Measurements from ENCODE around the gene WSCD2.

Gene WSCD2

DNA sequence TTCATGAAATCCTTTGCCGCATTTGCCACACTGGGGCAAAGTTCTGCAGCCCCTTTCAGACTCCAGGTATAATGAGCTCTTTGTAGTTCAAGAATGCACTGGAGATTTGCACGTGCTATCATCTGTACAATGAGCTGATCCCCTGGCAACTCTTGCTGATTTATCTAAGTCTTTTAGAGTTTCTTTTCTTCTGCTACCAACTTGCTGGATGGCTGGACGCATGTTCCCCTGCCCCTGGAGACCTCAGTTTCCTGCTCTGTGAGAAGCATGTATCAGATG, 106.8 kb downstream of the WSCD2 start:
- no peak overlapping the region for H3K27ac Mint-ChIP-seq
- no peaks in the 10 kb centered on the region for H3K36me3 Mint-ChIP-seq
- H3K4me1 Mint-ChIP-seq = no peaks in the 10 kb centered on the region
- H3K27me3 Mint-ChIP-seq = peaks cover 20% of the 10 kb centered on the region
- H3K9me3 Mint-ChIP-seq = no peaks in the 10 kb centered on the region
- no peak overlapping the region for H3K4me3 Mint-ChIP-seq

DNA sequence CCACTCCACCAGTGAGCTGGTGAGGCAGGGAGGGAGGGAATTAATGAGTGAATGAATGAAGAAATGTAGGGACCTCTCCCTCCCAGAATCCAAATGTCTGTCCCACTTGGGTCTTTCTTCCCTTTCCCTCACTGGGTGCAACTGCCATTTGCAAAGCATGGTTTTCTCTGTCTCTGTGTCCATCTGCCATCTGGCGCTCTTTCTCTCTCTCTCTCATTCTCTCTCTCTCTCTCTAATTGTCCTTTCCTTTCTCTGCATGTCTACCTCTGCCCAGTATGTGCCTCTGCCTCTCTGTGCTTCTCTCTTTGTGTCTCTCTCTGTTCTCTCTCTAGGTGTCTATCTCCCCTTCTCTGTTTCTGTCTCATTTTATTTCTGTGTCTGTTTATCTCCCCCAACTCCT, 107.3 kb downstream of the WSCD2 start:
- peaks cover 20% of the 10 kb centered on the region for H3K27me3 Mint-ChIP-seq
- H3K4me1 Mint-ChIP-seq = no peaks in the 10 kb centered on the region
- H3K27ac Mint-ChIP-seq = no peak overlapping the region
- no peaks in the 10 kb centered on the region for H3K36me3 Mint-ChIP-seq
- no peak overlapping the region for H3K4me3 Mint-ChIP-seq
- H3K9me3 Mint-ChIP-seq = no peaks in the 10 kb centered on the region

DNA sequence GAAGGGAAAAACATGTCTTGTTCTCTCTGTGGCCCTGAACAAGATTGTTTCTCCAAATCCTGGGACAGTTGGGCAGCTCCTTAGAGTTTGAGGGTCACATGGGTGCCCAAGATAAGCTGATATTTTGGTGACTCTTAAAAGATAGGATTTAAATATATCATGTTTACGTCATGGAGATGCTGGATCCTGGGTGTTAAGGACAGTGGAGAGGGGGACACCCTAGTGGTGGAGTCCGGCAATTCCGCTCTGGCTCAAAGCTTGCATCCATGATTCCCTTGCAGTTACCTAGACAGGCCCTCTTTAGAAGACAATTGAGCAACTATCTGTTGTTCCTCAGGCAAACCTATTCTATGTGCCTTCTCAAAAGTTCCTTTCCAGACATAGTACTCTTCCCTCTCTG, 108.2 kb downstream of the WSCD2 start:
- peaks cover 20% of the 10 kb centered on the region for H3K27me3 Mint-ChIP-seq
- no peak overlapping the region for H3K4me3 Mint-ChIP-seq
- no peaks in the 10 kb centered on the region for H3K9me3 Mint-ChIP-seq
- H3K4me1 Mint-ChIP-seq = no peaks in the 10 kb centered on the region
- H3K27ac Mint-ChIP-seq = no peak overlapping the region
- no peaks in the 10 kb centered on the region for H3K36me3 Mint-ChIP-seq

DNA sequence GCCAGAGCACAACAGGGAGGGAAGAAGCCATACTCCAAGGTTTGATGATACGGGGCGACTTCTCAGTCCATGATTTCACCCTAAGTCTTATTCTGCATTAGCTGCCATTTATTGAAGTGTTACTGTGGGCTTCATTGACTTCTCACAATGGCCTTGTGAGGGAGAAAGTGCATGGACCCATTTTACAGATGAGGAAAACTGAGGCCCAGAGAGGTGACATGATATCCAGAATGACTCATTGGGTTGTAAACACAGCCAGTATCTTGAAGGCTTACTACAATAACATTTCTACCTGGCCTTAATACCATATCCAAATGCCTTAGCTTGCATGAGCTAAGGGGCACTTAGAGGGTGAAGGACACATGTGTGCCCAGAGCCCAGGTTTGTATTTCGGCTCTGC, 109.4 kb downstream of the WSCD2 start:
- peaks cover 17% of the 10 kb centered on the region for H3K27me3 Mint-ChIP-seq

DNA sequence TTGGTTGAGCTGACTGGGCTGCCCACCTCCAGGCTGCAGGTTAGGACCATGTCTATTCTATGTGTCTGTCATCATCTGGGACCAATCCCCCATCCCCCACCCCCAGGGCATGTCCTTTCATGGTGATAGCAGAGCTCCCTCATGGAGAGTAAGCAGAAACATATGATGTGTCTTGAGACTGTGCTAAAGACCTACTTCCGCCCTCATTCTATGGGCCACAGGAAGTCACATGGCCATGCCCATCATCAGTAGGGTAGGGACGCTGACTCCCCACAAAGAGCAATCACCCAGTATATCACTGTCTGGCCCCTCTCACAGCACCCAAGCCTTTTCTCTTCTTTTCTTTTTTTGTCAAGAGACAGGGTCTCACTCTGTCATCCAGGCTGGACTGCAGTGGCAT, 110.3 kb downstream of the WSCD2 start:
- Mint-ChIP-seq H3K4me3 (no peak overlapping the region), H3K27me3 (peaks cover 17% of the 10 kb centered on the region), H3K9me3 (no peaks in the 10 kb centered on the region)

More for the DNA sequence above, 109.4 kb downstream of the WSCD2 start:
- no peaks in the 10 kb centered on the region for H3K36me3 Mint-ChIP-seq
- no peak overlapping the region for H3K4me3 Mint-ChIP-seq
- H3K27ac Mint-ChIP-seq = no peak overlapping the region
- no peaks in the 10 kb centered on the region for H3K9me3 Mint-ChIP-seq
- H3K4me1 Mint-ChIP-seq = no peaks in the 10 kb centered on the region

DNA sequence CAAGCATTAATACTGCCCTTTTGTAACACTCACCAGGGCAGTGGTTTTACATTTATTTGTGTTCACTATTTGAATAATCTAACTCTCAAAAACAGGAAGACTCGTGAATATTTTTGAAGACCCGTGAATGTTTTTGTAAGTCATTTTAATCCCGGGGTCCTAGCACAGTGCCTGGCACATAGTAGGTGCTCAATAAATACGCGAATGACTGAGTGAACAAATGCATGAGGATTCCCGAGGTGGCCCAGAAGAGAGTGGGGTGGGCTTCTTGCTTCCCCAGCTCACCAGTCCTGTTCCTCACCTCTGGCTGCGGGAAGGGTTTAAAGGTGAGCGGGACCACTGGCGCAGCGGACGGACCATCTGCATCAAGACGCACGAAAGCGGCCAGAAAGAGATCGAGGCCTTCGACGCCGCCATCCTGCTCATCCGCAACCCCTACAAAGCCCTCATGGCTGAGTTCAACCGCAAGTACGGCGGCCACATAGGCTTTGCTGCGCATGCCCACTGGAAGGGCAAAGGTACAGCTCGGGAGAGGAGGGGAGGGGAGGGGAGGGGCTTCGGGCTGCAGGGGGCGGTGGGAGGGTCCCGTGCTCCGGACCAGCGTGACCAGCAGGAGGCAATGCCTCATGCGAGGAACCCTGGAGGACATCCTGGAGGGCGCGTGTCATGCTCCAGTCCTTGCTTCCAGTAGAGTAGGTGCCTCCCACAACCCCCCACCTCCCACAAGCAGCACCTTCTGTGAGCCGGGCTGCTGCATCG, 111.1 kb downstream of the WSCD2 start:
- Mint-ChIP-seq H3K27me3 (peaks cover 17% of the 10 kb centered on the region), H3K4me1 (no peaks in the 10 kb centered on the region), H3K36me3 (no peaks in the 10 kb centered on the region), H3K4me3 (no peak overlapping the region), H3K27ac (no peak overlapping the region), H3K9me3 (no peaks in the 10 kb centered on the region)

More for the DNA sequence above, 110.3 kb downstream of the WSCD2 start:
- no peaks in the 10 kb centered on the region for H3K36me3 Mint-ChIP-seq
- H3K4me1 Mint-ChIP-seq = no peaks in the 10 kb centered on the region
- H3K27ac Mint-ChIP-seq = no peak overlapping the region

DNA sequence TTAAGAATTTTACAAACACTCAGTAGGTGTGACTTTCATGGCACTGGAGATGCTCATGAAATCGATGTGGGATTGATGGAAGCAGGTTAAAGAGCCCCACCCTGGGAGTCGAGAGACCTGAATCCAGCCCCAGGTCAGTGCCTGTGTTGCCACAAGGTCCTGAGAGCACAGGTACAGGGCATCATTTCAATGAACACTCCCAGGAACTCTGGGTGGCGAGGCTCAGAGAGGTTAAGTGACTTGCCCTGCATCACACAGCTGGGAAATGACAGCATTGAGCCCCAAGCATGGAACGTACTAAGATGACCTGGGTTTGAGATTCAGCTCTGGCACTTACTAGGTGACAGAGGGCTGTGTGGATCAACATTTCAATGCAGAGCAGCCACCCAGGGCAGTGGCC, 111.8 kb downstream of the WSCD2 start:
- Mint-ChIP-seq H3K9me3 (no peaks in the 10 kb centered on the region), H3K36me3 (no peaks in the 10 kb centered on the region), H3K4me1 (no peaks in the 10 kb centered on the region), H3K4me3 (no peak overlapping the region), H3K27me3 (peaks cover 17% of the 10 kb centered on the region), H3K27ac (no peak overlapping the region)

DNA sequence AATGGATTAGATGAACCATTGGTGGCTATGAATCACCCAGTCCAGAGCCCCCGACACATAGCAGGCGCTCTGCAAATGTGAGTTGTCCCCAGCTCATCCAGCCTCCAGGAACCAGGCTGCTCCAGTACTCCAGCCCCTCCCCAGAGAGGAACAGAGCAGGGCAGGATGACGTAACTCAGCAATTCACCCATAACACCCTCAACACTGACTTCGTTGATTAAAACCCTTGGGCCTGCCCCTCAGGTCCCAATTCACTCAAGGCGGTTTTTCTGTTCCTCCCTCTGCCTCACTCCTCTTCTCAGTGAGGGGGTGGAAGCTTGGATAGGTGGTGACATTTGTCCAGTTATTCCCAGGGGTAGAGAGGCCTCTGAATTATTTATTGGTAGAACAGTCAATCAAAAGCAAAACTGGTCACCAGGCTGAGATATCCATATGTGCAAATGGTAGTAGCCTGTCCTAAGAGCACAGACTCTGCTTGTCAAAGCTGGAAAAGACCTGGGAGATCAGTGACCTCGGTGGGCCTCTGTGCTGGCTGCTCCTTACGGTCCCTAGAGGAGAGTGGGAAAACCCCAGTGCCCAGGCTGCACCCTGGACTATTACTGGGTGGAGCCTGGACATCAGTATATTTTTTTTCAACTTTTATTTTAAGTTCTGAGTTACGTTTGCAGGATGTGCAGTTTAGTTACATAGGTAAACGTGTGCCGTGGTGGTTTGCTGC, 113.1 kb downstream of the WSCD2 start:
- peaks cover 17% of the 10 kb centered on the region for H3K27me3 Mint-ChIP-seq
- H3K4me1 Mint-ChIP-seq = no peaks in the 10 kb centered on the region
- no peaks in the 10 kb centered on the region for H3K36me3 Mint-ChIP-seq
- no peaks in the 10 kb centered on the region for H3K9me3 Mint-ChIP-seq
- no peak overlapping the region for H3K27ac Mint-ChIP-seq
- no peak overlapping the region for H3K4me3 Mint-ChIP-seq

DNA sequence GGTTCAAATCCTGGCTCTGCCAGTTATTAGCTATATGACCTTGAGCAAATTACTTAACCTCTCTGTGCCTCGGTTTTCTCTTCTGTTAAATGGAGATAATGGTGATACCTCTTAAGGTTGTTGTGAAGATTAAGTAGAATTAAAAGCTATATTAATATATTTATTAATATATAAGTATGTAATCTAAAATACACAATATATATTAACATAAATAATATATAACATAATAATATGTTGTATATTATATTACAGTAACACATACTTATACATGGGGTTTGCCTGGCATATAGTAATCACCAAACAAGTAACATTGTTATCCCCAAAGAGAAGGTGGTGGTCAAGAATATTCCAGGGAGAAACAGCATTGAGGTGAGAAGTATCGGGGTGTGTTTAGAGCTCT, 118.0 kb downstream of the WSCD2 start:
- Mint-ChIP-seq H3K4me1 (no peaks in the 10 kb centered on the region), H3K36me3 (no peaks in the 10 kb centered on the region), H3K9me3 (no peaks in the 10 kb centered on the region), H3K4me3 (no peak overlapping the region), H3K27ac (no peak overlapping the region), H3K27me3 (peaks cover 8% of the 10 kb centered on the region)

DNA sequence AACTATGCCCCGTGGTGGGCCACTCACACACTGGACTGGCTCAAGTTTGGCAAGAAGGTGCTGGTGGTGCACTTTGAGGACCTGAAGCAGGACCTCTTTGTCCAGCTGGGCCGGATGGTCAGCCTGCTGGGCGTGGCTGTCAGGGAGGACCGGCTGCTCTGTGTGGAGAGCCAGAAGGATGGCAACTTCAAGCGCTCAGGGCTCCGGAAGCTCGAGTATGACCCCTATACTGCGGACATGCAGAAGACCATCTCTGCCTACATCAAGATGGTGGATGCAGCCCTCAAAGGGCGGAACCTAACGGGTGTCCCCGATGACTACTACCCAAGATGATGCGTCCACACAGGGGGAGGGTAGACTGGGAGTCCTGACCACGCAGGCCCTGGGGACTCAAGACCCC, 118.9 kb downstream of the WSCD2 start:
- H3K27me3 Mint-ChIP-seq = peaks cover 8% of the 10 kb centered on the region
- no peak overlapping the region for H3K4me3 Mint-ChIP-seq
- no peak overlapping the region for H3K27ac Mint-ChIP-seq
- no peaks in the 10 kb centered on the region for H3K9me3 Mint-ChIP-seq
- H3K36me3 Mint-ChIP-seq = no peaks in the 10 kb centered on the region
- no peaks in the 10 kb centered on the region for H3K4me1 Mint-ChIP-seq

DNA sequence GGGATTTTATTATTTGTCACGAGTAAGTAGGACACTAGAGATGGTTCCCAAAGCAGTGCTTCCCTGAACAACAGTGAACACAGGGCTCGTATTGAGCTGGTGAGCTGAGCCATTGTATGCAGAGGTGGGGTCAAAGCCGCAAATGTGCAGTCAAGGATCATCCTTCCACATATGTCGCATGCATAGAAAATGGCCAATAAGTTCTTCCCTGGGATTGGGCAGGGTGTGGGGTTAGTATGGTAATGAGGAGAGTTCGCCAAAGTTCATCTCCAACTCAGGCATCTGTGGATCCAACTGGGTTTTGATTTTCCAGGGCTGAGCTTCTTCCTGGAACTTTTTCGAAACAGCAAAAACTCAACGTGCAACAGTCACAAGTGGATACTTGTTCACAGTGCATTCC, 123.4 kb downstream of the WSCD2 start:
- Mint-ChIP-seq H3K4me3 (no peak overlapping the region), H3K27me3 (peaks cover 14% of the 10 kb centered on the region), H3K9me3 (no peaks in the 10 kb centered on the region), H3K4me1 (peaks cover 4% of the 10 kb centered on the region), H3K27ac (no peak overlapping the region), H3K36me3 (no peaks in the 10 kb centered on the region)

DNA sequence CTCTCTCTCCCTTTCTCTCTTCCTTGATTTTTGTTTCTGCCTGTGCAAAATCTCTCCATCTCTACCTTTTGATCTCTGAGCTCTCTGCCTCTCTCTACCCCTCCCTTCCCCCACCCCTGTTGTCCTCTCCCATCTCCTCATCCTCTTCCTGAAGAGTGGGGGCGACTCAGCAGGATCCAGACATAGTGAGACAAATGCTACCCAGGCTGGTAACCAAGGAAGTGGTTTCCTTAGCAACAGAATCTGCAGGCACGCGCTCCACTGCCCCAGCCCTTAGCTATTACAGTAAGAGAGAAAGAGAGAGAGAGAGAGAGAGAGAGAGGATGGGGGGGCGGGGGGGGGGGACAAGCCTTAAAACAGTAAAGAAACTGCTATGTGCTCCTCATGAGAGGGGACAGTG, 124.5 kb downstream of the WSCD2 start:
- H3K27me3 Mint-ChIP-seq = peaks cover 14% of the 10 kb centered on the region

DNA sequence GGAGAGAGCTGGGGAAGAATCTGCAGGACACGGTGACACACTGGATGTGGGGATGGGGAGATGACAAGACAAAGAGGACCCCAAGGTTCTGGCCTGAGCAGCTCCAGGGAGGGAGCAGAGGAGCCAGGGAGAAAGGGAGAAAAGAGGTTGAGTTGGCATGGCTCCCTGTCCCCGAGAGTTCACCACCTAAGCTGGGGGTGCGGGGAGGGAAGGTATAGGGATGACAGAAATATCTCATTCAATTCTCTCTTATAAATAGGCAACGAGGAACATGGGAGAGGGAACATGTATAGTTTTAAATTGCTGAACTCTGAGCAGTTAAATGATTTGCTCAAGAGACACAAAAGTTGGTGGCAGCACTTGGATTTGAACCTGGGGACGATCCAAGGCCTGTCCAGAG, 124.9 kb downstream of the WSCD2 start:
- Mint-ChIP-seq H3K4me3 (no peak overlapping the region), H3K4me1 (peaks cover 4% of the 10 kb centered on the region)

More for the DNA sequence above, 124.5 kb downstream of the WSCD2 start:
- no peak overlapping the region for H3K27ac Mint-ChIP-seq
- H3K36me3 Mint-ChIP-seq = no peaks in the 10 kb centered on the region
- no peaks in the 10 kb centered on the region for H3K9me3 Mint-ChIP-seq
- peaks cover 4% of the 10 kb centered on the region for H3K4me1 Mint-ChIP-seq
- no peak overlapping the region for H3K4me3 Mint-ChIP-seq

DNA sequence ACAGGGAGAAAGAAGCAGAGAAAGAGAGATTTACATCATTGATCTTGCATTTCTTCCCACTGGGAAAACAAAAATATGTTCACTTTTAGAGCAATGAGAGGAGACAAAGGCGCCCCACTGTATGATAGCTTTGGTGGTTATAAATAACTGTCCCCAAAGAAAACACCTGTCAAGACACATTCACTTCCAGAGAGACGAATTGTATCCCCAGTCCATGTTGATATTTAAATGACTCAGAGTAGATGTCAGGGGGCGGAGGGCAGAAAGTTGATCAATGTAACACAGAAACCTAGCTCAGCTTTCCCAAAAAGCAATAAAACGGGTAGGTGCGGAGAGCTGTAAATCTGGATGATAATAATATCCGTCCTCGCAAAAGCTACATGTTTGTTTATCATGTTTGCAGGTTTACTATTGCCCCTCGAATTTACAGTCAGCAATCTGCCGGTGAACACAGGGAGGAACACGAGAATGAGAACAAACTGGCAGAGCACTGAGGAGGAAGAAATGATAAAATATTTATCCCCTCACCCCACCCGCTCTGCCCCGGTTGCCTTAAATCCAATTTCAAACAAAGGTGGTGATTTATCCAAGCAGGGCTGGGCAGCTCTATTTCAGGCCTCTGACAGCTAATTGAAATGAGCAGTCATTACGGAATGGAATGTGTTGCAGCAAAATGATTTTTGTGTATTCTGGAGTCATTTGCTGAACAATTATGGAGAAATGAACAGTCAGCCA, 125.6 kb downstream of the WSCD2 start:
- Mint-ChIP-seq H3K4me3 (no peak overlapping the region), H3K27me3 (peaks cover 11% of the 10 kb centered on the region)

More for the DNA sequence above, 124.9 kb downstream of the WSCD2 start:
- no peaks in the 10 kb centered on the region for H3K36me3 Mint-ChIP-seq
- no peak overlapping the region for H3K27ac Mint-ChIP-seq
- peaks cover 14% of the 10 kb centered on the region for H3K27me3 Mint-ChIP-seq
- H3K9me3 Mint-ChIP-seq = no peaks in the 10 kb centered on the region

DNA sequence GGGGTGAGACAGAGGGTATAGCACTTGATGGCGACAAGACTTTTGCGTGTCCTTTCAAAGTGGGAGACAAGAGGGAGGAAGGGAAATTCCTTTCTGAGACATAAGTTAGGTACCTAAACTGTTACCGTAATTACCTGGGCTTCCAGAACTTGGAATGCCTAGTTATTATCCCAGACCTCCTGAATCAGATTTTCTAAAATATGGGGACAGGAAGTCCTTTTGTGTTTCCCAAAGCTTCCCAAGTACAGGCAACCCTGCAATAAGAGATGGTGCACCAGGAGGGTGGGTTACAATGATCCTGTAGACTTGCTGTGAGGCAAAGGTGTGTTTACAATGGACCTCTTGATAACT, 126.1 kb downstream of the WSCD2 start:
- no peaks in the 10 kb centered on the region for H3K36me3 Mint-ChIP-seq
- H3K4me3 Mint-ChIP-seq = no peak overlapping the region
- no peaks in the 10 kb centered on the region for H3K9me3 Mint-ChIP-seq
- peaks cover 8% of the 10 kb centered on the region for H3K27me3 Mint-ChIP-seq
- peaks cover 4% of the 10 kb centered on the region for H3K4me1 Mint-ChIP-seq
- H3K27ac Mint-ChIP-seq = no peak overlapping the region

More for the DNA sequence above, 125.6 kb downstream of the WSCD2 start:
- Mint-ChIP-seq H3K9me3 (no peaks in the 10 kb centered on the region), H3K27ac (no peak overlapping the region), H3K36me3 (no peaks in the 10 kb centered on the region), H3K4me1 (peaks cover 4% of the 10 kb centered on the region)

DNA sequence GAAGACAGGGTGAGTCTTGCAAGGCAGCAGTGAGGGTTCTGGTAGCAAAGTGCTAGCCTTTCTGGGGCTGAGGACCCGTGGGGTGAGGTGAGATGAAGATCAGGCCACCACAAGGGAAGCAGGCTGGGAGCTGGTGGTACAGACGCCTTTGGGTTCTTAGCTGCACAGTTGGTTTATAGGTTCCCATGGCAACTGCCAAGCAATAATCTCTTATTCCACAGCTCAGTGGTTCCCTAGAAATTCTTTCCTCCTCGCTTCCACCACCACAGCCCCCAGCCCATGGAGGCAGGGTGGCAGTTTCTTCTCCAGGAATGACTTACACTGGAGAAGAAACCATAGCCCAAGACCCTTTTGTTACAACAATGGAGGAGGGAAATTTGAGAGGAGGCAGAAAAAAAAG, 127.9 kb downstream of the WSCD2 start:
- peaks cover 7% of the 10 kb centered on the region for H3K9me3 Mint-ChIP-seq
- no peaks in the 10 kb centered on the region for H3K36me3 Mint-ChIP-seq
- no peak overlapping the region for H3K27ac Mint-ChIP-seq
- H3K4me1 Mint-ChIP-seq = peaks cover 4% of the 10 kb centered on the region
- H3K27me3 Mint-ChIP-seq = peaks cover 5% of the 10 kb centered on the region
- H3K4me3 Mint-ChIP-seq = no peak overlapping the region
